ENCODE data around the gene SSH2.

The SSH2 gene

GRCh38 chr17:29892201-29892600 is 37.8 kb downstream of the SSH2 start:
- no peak for DNase-seq (ENCODE audit: low read depth, low spot score)

GRCh38 chr17:29891131-29891530 is 38.9 kb downstream of the SSH2 start:
- no peak for DNase-seq (ENCODE audit: low read depth, low spot score)
- TF ChIP-seq CTCF (IDR thresholded peaks at IDR 0.05; ENCODE audit: insufficient read depth, low read length, missing control alignments), result no peak
- H3K4me3 ChIP-seq (ENCODE audit: low read depth, low read length), result no peak overlapping the region
- ChIA-PET POLR2A (no interaction called here), CTCF (interaction anchor here (0.9 to 1.0 kb wide), 2 partner anchors 40 to 84 kb away, joined by 3 read pairs; no protein-coding TSS in a partner anchor)

More at GRCh38 chr17:29892201-29892600, 37.8 kb downstream of the SSH2 start:
- ChIA-PET POLR2A (no interaction called here), CTCF (interaction anchor here (0.8 to 1.4 kb wide), 3 partner anchors 39 to 212 kb away, joined by 3 to 10 read pairs (median 3); no protein-coding TSS in a partner anchor)
- TF ChIP-seq CTCF (IDR thresholded peaks at IDR 0.05; ENCODE audit: insufficient read depth, low read length, missing control alignments), result no peak
- no peak overlapping the region for H3K4me3 ChIP-seq (ENCODE audit: low read depth, low read length)

GRCh38 chr17:29885031-29885640 is 44.9 kb downstream of the SSH2 start:
- no peak for TF ChIP-seq CTCF (IDR thresholded peaks at IDR 0.05; ENCODE audit: insufficient read depth, low read length, missing control alignments)
- no peak overlapping the region for H3K4me3 ChIP-seq (ENCODE audit: low read depth, low read length)
- ChIA-PET CTCF (interaction anchor here (0.7 to 1.0 kb wide), 3 partner anchors 46 to 74 kb away, joined by 3 to 4 read pairs (median 3); no protein-coding TSS in a partner anchor), POLR2A (no interaction called here)
- no peak for DNase-seq (ENCODE audit: low read depth, low spot score)

- DNase-seq (ENCODE audit: low read depth, low spot score), result no peak
- TF ChIP-seq CTCF (IDR thresholded peaks at IDR 0.05; ENCODE audit: insufficient read depth, low read length, missing control alignments), result no peak
- POLR2A ChIA-PET, result no interaction called here
- no peak overlapping the region for H3K4me3 ChIP-seq (ENCODE audit: low read depth, low read length)
- CTCF ChIA-PET, result no interaction called here
Observed at GRCh38 chr17:29883497-29883896, 46.5 kb downstream of the SSH2 start.

- no peak for TF ChIP-seq CTCF (IDR thresholded peaks at IDR 0.05; ENCODE audit: insufficient read depth, low read length, missing control alignments)
- CTCF ChIA-PET, result no interaction called here
- POLR2A ChIA-PET, result no interaction called here
- no peak for DNase-seq (ENCODE audit: low read depth, low spot score)
- no peak overlapping the region for H3K4me3 ChIP-seq (ENCODE audit: low read depth, low read length)
Observed at GRCh38 chr17:29881256-29881655, 48.8 kb downstream of the SSH2 start.

GRCh38 chr17:29880031-29880430 is 50.0 kb downstream of the SSH2 start:
- no peak for TF ChIP-seq CTCF (IDR thresholded peaks at IDR 0.05; ENCODE audit: insufficient read depth, low read length, missing control alignments)
- ChIA-PET CTCF (interaction anchor here (0.6 to 2.6 kb wide), 4 partner anchors 48 to 214 kb away, joined by 3 to 9 read pairs (median 6); no protein-coding TSS in a partner anchor), POLR2A (no interaction called here)
- no peak for DNase-seq (ENCODE audit: low read depth, low spot score)
- H3K4me3 ChIP-seq (ENCODE audit: low read depth, low read length), result no peak overlapping the region

All from AG04449 (cell line).